ENCODE data around the gene TEX13D.

- TF ChIP-seq, protein P1, sequence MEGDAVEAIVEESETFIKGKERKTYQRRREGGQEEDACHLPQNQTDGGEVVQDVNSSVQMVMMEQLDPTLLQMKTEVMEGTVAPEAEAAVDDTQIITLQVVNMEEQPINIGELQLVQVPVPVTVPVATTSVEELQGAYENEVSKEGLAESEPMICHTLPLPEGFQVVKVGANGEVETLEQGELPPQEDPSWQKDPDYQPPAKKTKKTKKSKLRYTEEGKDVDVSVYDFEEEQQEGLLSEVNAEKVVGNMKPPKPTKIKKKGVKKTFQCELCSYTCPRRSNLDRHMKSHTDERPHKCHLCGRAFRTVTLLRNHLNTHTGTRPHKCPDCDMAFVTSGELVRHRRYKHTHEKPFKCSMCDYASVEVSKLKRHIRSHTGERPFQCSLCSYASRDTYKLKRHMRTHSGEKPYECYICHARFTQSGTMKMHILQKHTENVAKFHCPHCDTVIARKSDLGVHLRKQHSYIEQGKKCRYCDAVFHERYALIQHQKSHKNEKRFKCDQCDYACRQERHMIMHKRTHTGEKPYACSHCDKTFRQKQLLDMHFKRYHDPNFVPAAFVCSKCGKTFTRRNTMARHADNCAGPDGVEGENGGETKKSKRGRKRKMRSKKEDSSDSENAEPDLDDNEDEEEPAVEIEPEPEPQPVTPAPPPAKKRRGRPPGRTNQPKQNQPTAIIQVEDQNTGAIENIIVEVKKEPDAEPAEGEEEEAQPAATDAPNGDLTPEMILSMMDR (IDR thresholded peaks at IDR 0.05) = no peak
- no peak for TF ChIP-seq POLR2A (IDR thresholded peaks at IDR 0.05)
Measured at GRCh38 chrX:124373348-124373747, 40.9 kb downstream of the TEX13D start.
